CD4-positive, alpha-beta T cell treated with Interleukin-1 beta for 1 hour (primary cell): Measurements from ENCODE around the gene UFD1.

Experiments
- DNase-seq, 2 donors: peaks; one replicate each; pipeline ENCODE4 v3.0.0-alpha.2; 2020 to 2022

The UFD1 gene

GRCh38 chr22:19466848-19467752 lies 11.9 kb downstream of the UFD1 start:
- no peak for DNase-seq

- DNase-seq: no peak
Measured at GRCh38 chr22:19466126-19466716, 12.8 kb downstream of the UFD1 start.

GRCh38 chr22:19464975-19465374 lies 14.0 kb downstream of the UFD1 start:
- DNase-seq: no peak

- no peak for DNase-seq
Measured at GRCh38 chr22:19464546-19464945, 14.4 kb downstream of the UFD1 start.

GRCh38 chr22:19463491-19464469 lies 15.2 kb downstream of the UFD1 start:
- no peak for DNase-seq

- no peak for DNase-seq
Measured at GRCh38 chr22:19463008-19463407, 16.0 kb downstream of the UFD1 start.

- DNase-seq: no peak
Measured at GRCh38 chr22:19461506-19461905, 17.5 kb downstream of the UFD1 start.

- no peak for DNase-seq
Measured at GRCh38 chr22:19460036-19460435, 19.0 kb downstream of the UFD1 start.

GRCh38 chr22:19457828-19458428 lies 21.1 kb downstream of the UFD1 start:
- no peak for DNase-seq

GRCh38 chr22:19456541-19456940 lies 22.5 kb downstream of the UFD1 start:
- DNase-seq: no peak

GRCh38 chr22:19455585-19456370 lies 23.2 kb downstream of the UFD1 start:
- DNase-seq: no peak

GRCh38 chr22:19455033-19455432 lies 24.0 kb downstream of the UFD1 start:
- no peak for DNase-seq

GRCh38 chr22:19454156-19454555 lies 24.8 kb downstream of the UFD1 start:
- DNase-seq: no peak

GRCh38 chr22:19453718-19454117 lies 25.3 kb downstream of the UFD1 start:
- DNase-seq: no peak

- DNase-seq: no peak
Measured at GRCh38 chr22:19451570-19451969, 27.4 kb downstream of the UFD1 start.

- no peak for DNase-seq
Measured at GRCh38 chr22:19450363-19451175, 28.4 kb downstream of the UFD1 start.

- DNase-seq: no peak
Measured at GRCh38 chr22:19449422-19449767, 29.6 kb downstream of the UFD1 start.

GRCh38 chr22:19448739-19449421 lies 30.1 kb downstream of the UFD1 start:
- peak in 1 of 2 donors; percentile 8 for DNase-seq

GRCh38 chr22:19448076-19448607 lies 30.9 kb downstream of the UFD1 start:
- peak; percentile 18 to 46 for DNase-seq
